HepG2 (cell line): ENCODE results near the gene COL9A3. TPM values are rescaled to one million over a fixed set of nuclear protein-coding genes. Genes with fewer than 3 reads are reported as not detected.

Experiments
- AFF4 ChIP-seq: sonication (generic); formaldehyde crosslinking; IDR thresholded peaks from 2 replicates; pipeline ENCODE4 v1.4.0; 2020; ENCODE audit warnings: missing genetic modification reagents
- AGO1 ChIP-seq: fragments of 200-400 bp; formaldehyde crosslinking; IDR thresholded peaks from 2 replicates; pipeline ENCODE4 v1.6.1; 2017; ENCODE audit warnings: mild to moderate bottlenecking, low read depth, low read length, moderate library complexity; ENCODE audit not compliant: poor library complexity, severe bottlenecking
- ARNT2 ChIP-seq: sonication (generic); formaldehyde crosslinking; IDR thresholded peaks from 2 replicates; pipeline ENCODE4 v1.8.0; 2022; ENCODE audit warnings: mild to moderate bottlenecking, low read depth, missing genetic modification reagents, moderate library complexity
- GABPB1 ChIP-seq: IDR thresholded peaks from 2 replicates; pipeline ENCODE4 v1.6.1; 2016; ENCODE audit warnings: mild to moderate bottlenecking, missing genetic modification reagents, moderate library complexity, missing compliant biosample characterization
- MEIS1 ChIP-seq: sonication (generic); formaldehyde crosslinking; IDR thresholded peaks from 2 replicates; pipeline ENCODE4 v1.9.0; 2021; ENCODE audit warnings: mild to moderate bottlenecking, missing genetic modification reagents, moderate library complexity, borderline replicate concordance
- ZBTB4 ChIP-seq: sonication (generic); formaldehyde crosslinking; IDR thresholded peaks from 2 replicates; pipeline ENCODE4 v1.4.0; 2020; ENCODE audit warnings: missing genetic modification reagents, mild to moderate bottlenecking, borderline replicate concordance
- ZHX1 ChIP-seq: sonication (generic); formaldehyde crosslinking; IDR thresholded peaks from 2 replicates; pipeline ENCODE4 v1.8.1; 2022; ENCODE audit warnings: low read depth, mild to moderate bottlenecking, missing genetic modification reagents
- ZNF225 ChIP-seq: sonication (generic); formaldehyde crosslinking; IDR thresholded peaks from 2 replicates; pipeline ENCODE4 v1.4.0; 2020; ENCODE audit warnings: mild to moderate bottlenecking, missing genetic modification reagents
- ZNF770 ChIP-seq: sonication (generic); formaldehyde crosslinking; IDR thresholded peaks from 2 replicates; pipeline ENCODE4 v1.5.0; 2020; ENCODE audit warnings: mild to moderate bottlenecking, missing genetic modification reagents
- ZNF776 ChIP-seq: sonication (generic); formaldehyde crosslinking; IDR thresholded peaks from 2 replicates; pipeline ENCODE4 v1.4.0; 2020; ENCODE audit warnings: mild to moderate bottlenecking, missing genetic modification reagents
- ZNF878 ChIP-seq: sonication (generic); formaldehyde crosslinking; IDR thresholded peaks from 2 replicates; pipeline ENCODE4 v1.8.1; 2023; ENCODE audit warnings: mild to moderate bottlenecking, missing genetic modification reagents, moderate library complexity
- ZXDC ChIP-seq: sonication (generic); formaldehyde crosslinking; IDR thresholded peaks from 2 replicates; pipeline ENCODE4 v1.5.0; 2020; ENCODE audit warnings: mild to moderate bottlenecking, missing genetic modification reagents
- polyA plus RNA-seq, 8 experiments: library from polyadenylated mRNA; depleted of rRNA in 3 of 8; stranded (reverse) in 7 of 8; unstranded in 1 of 8; fragments of >200 nt; fragmentation: Illumina TruSeq in 4 of 8; extraction: Trizol in 4 of 8; gene quantifications; 2 replicates each; pipeline versions ENCODE4 v1.2.1 to v1.2.3, GENCODE V29; 2011 to 2016; ENCODE audit warnings: low read depth in 4 of 8, missing spikeins in 1 of 8, mixed read lengths in 1 of 8; ENCODE audit not compliant: insufficient read depth in 1 of 8
- total RNA-seq, 5 experiments: library from RNA; depleted of rRNA; stranded (reverse); fragments of >200 nt; fragmentation: Illumina TruSeq; extraction: Trizol; gene quantifications; 2 replicates each; pipeline ENCODE4 v1.2.3, GENCODE V29; 2016; ENCODE audit warnings: low read depth in 1 of 5

Gene COL9A3
- total and polyA plus RNA-seq, 2 of the 13 experiments (the other 11 are each of a cell fraction or from before 2014, with no cell fraction given), result 155 to 204 TPM

- TF ChIP-seq ZBTB4 (CRISPR knock-in tag) (no peak), ZNF225 (CRISPR knock-in tag) (no peak), ZHX1 (CRISPR knock-in tag) (no peak), AGO1 (no peak), AFF4 (CRISPR knock-in tag) (no peak), ZXDC (no peak), GABPB1 (CRISPR knock-in tag) (peak; percentile 77), ZNF878 (no peak), ZNF770 (CRISPR knock-in tag) (no peak), MEIS1 (CRISPR knock-in tag) (0 out of 2 replicates have a peak, but pooled peaks have one; percentile 36), ARNT2 (CRISPR knock-in tag) (peak; percentile 52), ZNF776 (CRISPR knock-in tag) (no peak)
Observed at GRCh38 chr20:62791301-62792181, 25.3 kb upstream of the COL9A3 start (continued).
